ENCODE results near the gene FKBP5. TPM values are rescaled to one million over a fixed set of nuclear protein-coding genes. Genes with fewer than 3 reads are reported as not detected.

The FKBP5 gene
- total RNA-seq, 1 donor from 2014 or later, result 9.7 TPM

DNA sequence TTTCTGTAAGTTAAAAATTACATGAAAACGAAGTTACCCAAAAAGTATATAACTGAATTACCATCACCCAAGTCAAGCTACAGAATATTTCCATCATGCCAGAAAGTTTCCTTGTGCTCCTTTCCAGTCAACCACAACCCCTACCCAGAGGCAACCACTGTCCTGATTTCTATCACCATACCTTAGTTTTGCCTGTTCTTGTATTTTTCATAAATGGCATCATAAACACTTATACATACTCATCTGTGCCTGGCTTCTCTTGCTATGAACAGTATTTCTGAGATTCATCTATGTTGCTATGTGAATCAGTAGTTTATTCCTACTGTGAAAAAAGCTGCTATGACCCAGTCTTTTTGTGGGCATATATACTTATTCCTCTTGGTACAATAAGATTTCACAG is 7.4 kb downstream of the FKBP5 start:
- H3K36me3 ChIP-seq (ENCODE audit: control insufficient read depth, insufficient read depth, low read length), result no peaks in the 10 kb centered on the region
- no peak overlapping the region for H3K4me3 ChIP-seq (ENCODE audit: low read depth, low read length)
- no peaks in the 10 kb centered on the region for H3K27me3 ChIP-seq (ENCODE audit: control insufficient read depth, insufficient read depth, low read length)
- TF ChIP-seq, protein P1, sequence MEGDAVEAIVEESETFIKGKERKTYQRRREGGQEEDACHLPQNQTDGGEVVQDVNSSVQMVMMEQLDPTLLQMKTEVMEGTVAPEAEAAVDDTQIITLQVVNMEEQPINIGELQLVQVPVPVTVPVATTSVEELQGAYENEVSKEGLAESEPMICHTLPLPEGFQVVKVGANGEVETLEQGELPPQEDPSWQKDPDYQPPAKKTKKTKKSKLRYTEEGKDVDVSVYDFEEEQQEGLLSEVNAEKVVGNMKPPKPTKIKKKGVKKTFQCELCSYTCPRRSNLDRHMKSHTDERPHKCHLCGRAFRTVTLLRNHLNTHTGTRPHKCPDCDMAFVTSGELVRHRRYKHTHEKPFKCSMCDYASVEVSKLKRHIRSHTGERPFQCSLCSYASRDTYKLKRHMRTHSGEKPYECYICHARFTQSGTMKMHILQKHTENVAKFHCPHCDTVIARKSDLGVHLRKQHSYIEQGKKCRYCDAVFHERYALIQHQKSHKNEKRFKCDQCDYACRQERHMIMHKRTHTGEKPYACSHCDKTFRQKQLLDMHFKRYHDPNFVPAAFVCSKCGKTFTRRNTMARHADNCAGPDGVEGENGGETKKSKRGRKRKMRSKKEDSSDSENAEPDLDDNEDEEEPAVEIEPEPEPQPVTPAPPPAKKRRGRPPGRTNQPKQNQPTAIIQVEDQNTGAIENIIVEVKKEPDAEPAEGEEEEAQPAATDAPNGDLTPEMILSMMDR (IDR thresholded peaks at IDR 0.05; ENCODE audit: insufficient read depth, low read length, poor library complexity, severe bottlenecking), result no peak
- DNase-seq (ENCODE audit: low read depth), result no peak

DNA sequence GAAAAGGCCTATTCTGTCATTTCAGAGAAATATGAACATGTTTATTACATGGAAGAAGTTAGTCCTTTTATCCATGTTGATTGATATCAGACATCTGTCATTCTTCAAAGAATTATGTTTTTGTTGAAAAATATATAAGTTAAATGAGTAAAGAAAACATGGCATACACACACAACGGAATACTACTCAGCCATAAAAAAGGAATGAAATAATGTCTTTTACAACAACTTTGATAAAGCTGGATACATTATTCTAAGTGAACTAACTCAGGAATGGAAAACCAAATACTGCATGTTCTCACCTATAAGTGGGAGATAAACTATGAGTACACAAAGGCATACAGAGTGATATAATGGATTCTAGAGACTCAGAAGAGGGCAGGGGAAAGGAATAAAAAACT is 9.3 kb downstream of the FKBP5 start:
- Histone ChIP-seq H3K4me3 (ENCODE audit: low read depth, low read length) (no peak overlapping the region), H3K27me3 (ENCODE audit: control insufficient read depth, insufficient read depth, low read length) (no peaks in the 10 kb centered on the region), H3K36me3 (ENCODE audit: control insufficient read depth, insufficient read depth, low read length) (no peaks in the 10 kb centered on the region)
- TF ChIP-seq, protein P1 (IDR thresholded peaks at IDR 0.05; ENCODE audit: insufficient read depth, low read length, poor library complexity, severe bottlenecking), result no peak
- DNase-seq (ENCODE audit: low read depth), result no peak

DNA sequence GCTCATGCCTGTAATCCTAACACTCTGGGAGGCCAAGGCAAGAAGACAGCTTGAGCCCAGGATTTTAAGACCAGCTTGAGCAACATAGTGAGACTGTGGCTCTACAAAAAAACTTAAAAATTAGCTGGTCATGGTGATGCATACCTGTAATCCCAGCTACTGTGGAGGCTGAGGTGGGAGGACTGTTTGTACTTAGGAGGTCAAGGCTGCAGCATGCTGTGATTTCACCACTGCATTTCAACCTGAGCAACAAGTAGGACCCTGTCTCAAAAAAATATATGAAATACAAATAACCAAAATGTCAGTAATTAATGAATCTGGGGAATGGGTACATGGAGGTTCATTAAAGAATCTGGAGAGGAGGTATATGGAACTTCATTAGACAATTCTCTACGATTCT is 9.9 kb downstream of the FKBP5 start:
- Histone ChIP-seq H3K36me3 (ENCODE audit: control insufficient read depth, insufficient read depth, low read length) (no peaks in the 10 kb centered on the region), H3K4me3 (ENCODE audit: low read depth, low read length) (no peak overlapping the region), H3K27me3 (ENCODE audit: control insufficient read depth, insufficient read depth, low read length) (no peaks in the 10 kb centered on the region)
- no peak for DNase-seq (ENCODE audit: low read depth)
- TF ChIP-seq, protein P1 (IDR thresholded peaks at IDR 0.05; ENCODE audit: insufficient read depth, low read length, poor library complexity, severe bottlenecking), result no peak

DNA sequence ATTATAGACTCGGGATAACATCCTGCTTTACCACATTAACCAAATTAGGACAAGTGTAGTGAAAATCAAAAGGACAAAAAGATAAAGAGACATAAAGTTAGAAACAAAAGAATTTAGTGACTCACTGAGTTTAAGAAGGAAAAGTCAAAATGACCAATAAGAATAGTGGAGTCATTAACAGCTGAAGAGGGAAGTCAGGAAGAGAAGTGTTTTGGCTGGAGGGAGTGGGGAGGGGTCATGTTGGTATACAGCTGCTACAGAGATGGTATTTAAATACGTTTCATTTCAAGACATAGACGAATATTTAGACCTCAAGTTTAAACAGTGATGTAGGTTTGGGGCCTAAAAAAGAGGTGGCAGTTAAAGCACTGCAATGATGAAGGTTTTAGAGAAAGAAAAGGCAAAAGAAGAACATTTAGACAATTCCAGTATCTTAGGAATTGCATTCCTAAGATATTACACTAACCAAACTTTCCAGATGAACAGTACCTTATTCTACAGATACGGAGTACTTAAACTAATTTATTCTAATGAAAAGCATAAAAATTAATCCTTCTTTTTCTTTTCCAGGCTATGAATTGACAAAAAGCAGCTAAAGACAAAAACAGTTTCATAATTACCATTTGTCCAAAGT is 10.6 kb downstream of the FKBP5 start:
- DNase-seq (ENCODE audit: low read depth), result no peak
- TF ChIP-seq, protein P1 (IDR thresholded peaks at IDR 0.05; ENCODE audit: insufficient read depth, low read length, poor library complexity, severe bottlenecking), result no peak
- Histone ChIP-seq H3K36me3 (ENCODE audit: control insufficient read depth, insufficient read depth, low read length) (no peaks in the 10 kb centered on the region), H3K27me3 (ENCODE audit: control insufficient read depth, insufficient read depth, low read length) (no peaks in the 10 kb centered on the region), H3K4me3 (ENCODE audit: low read depth, low read length) (no peak overlapping the region)

DNA sequence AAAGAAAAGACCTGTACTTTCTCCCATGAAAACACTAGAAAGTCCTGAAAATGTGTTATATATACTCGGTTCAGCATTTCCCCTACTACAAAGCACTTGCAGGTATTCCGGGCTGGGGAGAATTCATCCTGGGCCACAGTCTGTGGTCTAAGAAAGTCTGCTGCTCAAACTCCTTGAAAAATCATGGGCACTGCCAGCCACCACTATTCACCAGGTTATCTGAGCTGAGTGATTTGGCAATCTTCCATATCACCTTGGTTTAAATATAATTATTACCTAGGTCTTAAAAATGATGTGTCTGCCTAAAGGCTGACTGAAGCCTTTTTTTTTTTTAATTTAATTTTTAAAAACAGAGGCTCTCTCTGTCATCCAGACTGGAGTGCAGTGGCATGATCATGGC is 11.3 kb downstream of the FKBP5 start:
- TF ChIP-seq, protein P1 (IDR thresholded peaks at IDR 0.05; ENCODE audit: insufficient read depth, low read length, poor library complexity, severe bottlenecking), result no peak
- H3K27me3 ChIP-seq (ENCODE audit: control insufficient read depth, insufficient read depth, low read length), result no peaks in the 10 kb centered on the region
- DNase-seq (ENCODE audit: low read depth), result no peak
- no peak overlapping the region for H3K4me3 ChIP-seq (ENCODE audit: low read depth, low read length)
- H3K36me3 ChIP-seq (ENCODE audit: control insufficient read depth, insufficient read depth, low read length), result no peaks in the 10 kb centered on the region

DNA sequence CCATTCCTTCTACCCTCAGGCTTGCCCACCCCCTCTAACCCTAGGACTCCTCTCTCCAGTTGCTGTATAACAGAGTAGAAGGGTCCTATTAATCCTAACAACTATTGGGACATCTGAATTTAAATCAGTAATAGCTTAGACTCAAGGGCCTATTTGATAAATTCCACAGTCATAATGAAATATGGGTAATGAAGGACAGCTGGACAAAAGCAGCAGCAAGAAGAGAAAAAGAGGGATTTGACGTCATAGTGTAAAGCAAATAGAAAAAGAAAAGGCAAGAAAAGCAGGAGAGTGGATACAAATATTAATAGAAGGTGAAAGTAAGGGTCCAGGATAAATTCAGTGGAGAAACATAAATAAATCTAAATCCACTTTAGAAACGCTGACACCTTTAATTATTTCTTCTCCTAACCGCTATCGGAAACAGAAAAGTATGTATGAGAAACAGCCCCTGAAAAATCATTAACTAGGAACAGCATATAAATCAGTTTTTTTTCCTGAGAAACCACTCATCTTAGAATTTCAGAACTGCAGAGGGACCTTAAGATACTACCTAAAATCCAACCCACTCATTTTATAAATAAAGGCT is 12.8 kb downstream of the FKBP5 start:
- Histone ChIP-seq H3K36me3 (ENCODE audit: control insufficient read depth, insufficient read depth, low read length) (no peaks in the 10 kb centered on the region), H3K4me3 (ENCODE audit: low read depth, low read length) (no peak overlapping the region)
- TF ChIP-seq, protein P1 (IDR thresholded peaks at IDR 0.05; ENCODE audit: insufficient read depth, low read length, poor library complexity, severe bottlenecking), result no peak

More for the DNA sequence above, 12.8 kb downstream of the FKBP5 start:
- no peaks in the 10 kb centered on the region for H3K27me3 ChIP-seq (ENCODE audit: control insufficient read depth, insufficient read depth, low read length)
- no peak for DNase-seq (ENCODE audit: low read depth)

Data from kidney epithelial cell (primary cell).